SK-N-SH (cell line): ENCODE data around the gene CST11. TPM values are rescaled to one million over a fixed set of nuclear protein-coding genes. Genes with fewer than 3 reads are reported as not detected.

Experiments
- CTCF ChIA-PET: fragments of 300-600, 350-600 bp; formaldehyde crosslinking; extraction: SDS; loops from one replicate; lab custom pipeline; 2021; lab: Yijun Ruan, JAX
- POLR2A ChIA-PET: fragments of 350-600 bp; sonication (Branson Sonifier 250); formaldehyde crosslinking; extraction: SDS; loops from one replicate; lab custom pipeline; 2020; ENCODE audit warnings: antibody characterized with exemption, inconsistent platforms; lab: Yijun Ruan, JAX
- DNase-seq: peaks from one replicate; pipeline ENCODE4 v3.0.0; 2012
- H2AFZ ChIP-seq: fragments of 200-600 bp; sonication (generic); 2 replicates; pipeline ENCODE4 v1.8.1; 2016; ENCODE audit warnings: antibody characterized with exemption, mild to moderate bottlenecking, low read depth
- H3F3A ChIP-seq: fragments of 200-600 bp; sonication (generic); replicated peaks from 2 replicates; pipeline ENCODE3; 2016; ENCODE audit warnings: antibody characterized with exemption, mild to moderate bottlenecking; ENCODE audit not compliant: insufficient read depth
- H3K27ac ChIP-seq, 2 experiments: fragments of 200-500 bp in 1 of 2; fragments of 200-600 bp in 1 of 2; sonication (Bioruptor generic) in 1 of 2; sonication (generic), shearing (Covaris generic) in 1 of 2; 2 replicates each; pipeline versions ENCODE4 v1.5.1 to v1.6.1; 2014 to 2016; ENCODE audit warnings: low read depth in 2 of 2, inconsistent platforms in 1 of 2, low read length in 1 of 2, mild to moderate bottlenecking in 1 of 2, mixed read lengths in 1 of 2
- H3K27me3 ChIP-seq: fragments of 200-600 bp; sonication (generic), shearing (Covaris generic); 2 replicates; pipeline ENCODE4 v1.6.1; 2016; ENCODE audit warnings: mixed run types; ENCODE audit not compliant: insufficient read depth
- H3K36me3 ChIP-seq, 2 experiments: fragments of 200-500 bp in 1 of 2; fragments of 200-600 bp in 1 of 2; sonication (Bioruptor generic) in 1 of 2; sonication (generic) in 1 of 2; replicated peaks in 1 of 2; 2 replicates each; pipeline versions ENCODE3 to v1.5.1; 2014 to 2016; ENCODE audit warnings: low read length in 1 of 2, mild to moderate bottlenecking in 1 of 2; ENCODE audit not compliant: insufficient read depth in 2 of 2, control insufficient read depth in 1 of 2
- H3K4me1 ChIP-seq, 2 experiments: fragments of 200-500 bp in 1 of 2; fragments of 200-600 bp in 1 of 2; sonication (Bioruptor generic) in 1 of 2; sonication (generic), shearing (Covaris generic) in 1 of 2; 2 replicates each; pipeline versions ENCODE4 v1.5.1 to v1.6.1; 2014 to 2016; ENCODE audit warnings: low read depth in 1 of 2, low read length in 1 of 2, mixed run types in 1 of 2; ENCODE audit not compliant: insufficient read depth in 2 of 2, control insufficient read depth in 1 of 2
- H3K4me2 ChIP-seq: fragments of 200-600 bp; sonication (generic), shearing (Covaris generic); 2 replicates; pipeline ENCODE4 v1.6.1; 2017; ENCODE audit warnings: mixed run types
- H3K4me3 ChIP-seq, 2 experiments: fragments of 200-500 bp in 1 of 2; fragments of 200-600 bp in 1 of 2; sonication (Bioruptor generic) in 1 of 2; sonication (generic), shearing (Covaris generic) in 1 of 2; 2 replicates each; pipeline versions ENCODE4 v1.5.1 to v1.8.1; 2014 to 2016; ENCODE audit warnings: low read depth in 2 of 2, inconsistent platforms in 1 of 2, low read length in 1 of 2, mild to moderate bottlenecking in 1 of 2, mixed read lengths in 1 of 2, moderate library complexity in 1 of 2
- H3K79me2 ChIP-seq: fragments of 200-600 bp; sonication (generic); 2 replicates; pipeline ENCODE4 v1.8.1; 2017; ENCODE audit warnings: mild to moderate bottlenecking; ENCODE audit not compliant: insufficient read depth
- H3K9ac ChIP-seq: fragments of 200-600 bp; sonication (generic); 2 replicates; pipeline ENCODE4 v1.6.1; 2017; ENCODE audit warnings: mixed run types
- H3K9me2 ChIP-seq: fragments of 200-600 bp; sonication (generic); 2 replicates; pipeline ENCODE4 v1.6.1; 2017; ENCODE audit warnings: mixed run types
- H3K9me3 ChIP-seq: fragments of 200-600 bp; sonication (generic); 2 replicates; pipeline ENCODE4 v1.6.1; 2017; ENCODE audit warnings: mixed run types, mild to moderate bottlenecking, moderate library complexity
- H4K20me1 ChIP-seq: fragments of 200-600 bp; sonication (generic); 2 replicates; pipeline ENCODE4 v1.6.1; 2017; ENCODE audit warnings: mild to moderate bottlenecking, mixed run types; ENCODE audit not compliant: insufficient read depth
- FOSL2 ChIP-seq: IDR thresholded peaks from 2 replicates; pipeline ENCODE4 v1.4.0; 2012; ENCODE audit warnings: low read depth, mild to moderate bottlenecking, moderate library complexity, borderline replicate concordance
- FOXM1 ChIP-seq: IDR thresholded peaks from 2 replicates; pipeline ENCODE4 v1.4.0; 2012; ENCODE audit warnings: low read depth, mild to moderate bottlenecking
- GABPA ChIP-seq: IDR thresholded peaks from 2 replicates; pipeline ENCODE4 v1.4.0; 2012; ENCODE audit warnings: low read depth, mild to moderate bottlenecking
- GATA2 ChIP-seq: sonication (generic); formaldehyde crosslinking; IDR thresholded peaks from 2 replicates; pipeline ENCODE4 v1.5.0; 2020; ENCODE audit warnings: mild to moderate bottlenecking, missing genetic modification reagents
- JUND ChIP-seq: IDR thresholded peaks from 2 replicates; pipeline ENCODE4 v1.4.0; 2012
- MXI1 ChIP-seq: IDR thresholded peaks from 2 replicates; pipeline ENCODE4 v1.6.1; 2012; ENCODE audit warnings: mild to moderate bottlenecking, low read depth, low read length, improper control_type of control experiment
- NFIC ChIP-seq: IDR thresholded peaks from 2 replicates; pipeline ENCODE4 v1.4.0; 2012; ENCODE audit warnings: borderline replicate concordance
- NRF1 ChIP-seq: IDR thresholded peaks from 2 replicates; pipeline ENCODE4 v1.6.1; 2012; ENCODE audit warnings: low read depth, mild to moderate bottlenecking, low read length
- POLR2AphosphoS5 ChIP-seq: IDR thresholded peaks from 2 replicates; pipeline ENCODE4 v1.6.1; 2012; ENCODE audit warnings: low read depth, low read length
- RFX5 ChIP-seq: IDR thresholded peaks from 2 replicates; pipeline ENCODE4 v1.6.1; 2012; ENCODE audit warnings: mild to moderate bottlenecking, improper control_type of control experiment, low read length
- RXRA ChIP-seq: IDR thresholded peaks from 2 replicates; pipeline ENCODE4 v1.4.0; 2012; ENCODE audit warnings: low read depth, mild to moderate bottlenecking, borderline replicate concordance
- SIN3A ChIP-seq: IDR thresholded peaks from 2 replicates; pipeline ENCODE4 v1.6.1; 2012; ENCODE audit warnings: low read depth, mild to moderate bottlenecking, low read length, moderate library complexity, borderline replicate concordance
- TCF12 ChIP-seq: IDR thresholded peaks from 2 replicates; pipeline ENCODE4 v1.4.0; 2012
- WGBS: methylation state at CpG from one replicate; pipeline ENCODE4 v1.1.6; 2017; ENCODE audit warnings: low lambda C conversion rate; 5-methylcytosine and 5-hydroxymethylcytosine counted together
- polyA plus RNA-seq, 3 experiments: library from polyadenylated mRNA; depleted of rRNA; stranded (reverse); fragments of >200 nt; gene quantifications; 2 replicates each; pipeline ENCODE4 v1.2.3, GENCODE V29; 2012

CST11 gene
- polyA plus RNA-seq, 1 of the 3 experiments (the other 2 are of a cell fraction) = not detected

GRCh38 chr20:23488996-23489395 lies 36.3 kb upstream of the CST11 start:
- Histone ChIP-seq H3K4me2 (no peak overlapping the region), H3K4me1 (no peaks in the 10 kb centered on the region), H4K20me1 (no peaks in the 10 kb centered on the region), H3K4me3 (no peak overlapping the region), H3K36me3 (no peaks in the 10 kb centered on the region), H3K27ac (no peak overlapping the region), H3K79me2 (no peaks in the 10 kb centered on the region), H3K9me3 (no peaks in the 10 kb centered on the region), H3K9me2 (no peaks in the 10 kb centered on the region), H3F3A (no peaks in the 10 kb centered on the region), H2AFZ (no peak overlapping the region), H3K27me3 (no peaks in the 10 kb centered on the region), H3K9ac (no peak overlapping the region)
- no peak for TF ChIP-seq RFX5
- TF ChIP-seq NRF1 = no peak
- no peak for TF ChIP-seq MXI1
- no peak for TF ChIP-seq TCF12
- no peak for TF ChIP-seq GATA2
- no peak for TF ChIP-seq RXRA
- no peak for TF ChIP-seq NFIC
- no peak for TF ChIP-seq POLR2AphosphoS5
- ChIA-PET POLR2A (no interaction called here), CTCF (interaction anchor here (0.9 kb wide), 1 partner anchor 47 kb away, joined by 3 read pairs; no protein-coding TSS in a partner anchor)
- 23% methylated on average over 3 of the region's 3 CpGs for WGBS
- no peak for DNase-seq

GRCh38 chr20:23488470-23488869 lies 35.8 kb upstream of the CST11 start:
- Histone ChIP-seq H3K9me3 (no peaks in the 10 kb centered on the region), H3K27ac (no peak overlapping the region), H3K79me2 (no peaks in the 10 kb centered on the region), H2AFZ (no peak overlapping the region), H3K27me3 (no peaks in the 10 kb centered on the region), H3K4me3 (no peak overlapping the region), H3K4me2 (no peak overlapping the region), H3K9ac (no peak overlapping the region), H3K9me2 (no peaks in the 10 kb centered on the region), H3K4me1 (no peaks in the 10 kb centered on the region), H3K36me3 (no peaks in the 10 kb centered on the region), H3F3A (no peaks in the 10 kb centered on the region), H4K20me1 (no peaks in the 10 kb centered on the region)
- no peak for DNase-seq
- ChIA-PET POLR2A (no interaction called here), CTCF (interaction anchor here (0.9 kb wide), 1 partner anchor 47 kb away, joined by 3 read pairs; no protein-coding TSS in a partner anchor)
- 2% methylated on average over 2 of the region's 2 CpGs for WGBS
- TF ChIP-seq FOSL2 = no peak
- TF ChIP-seq MXI1 = no peak
- no peak for TF ChIP-seq GABPA
- TF ChIP-seq JUND = no peak
- TF ChIP-seq SIN3A = no peak

- H3K27me3 ChIP-seq = no peaks in the 10 kb centered on the region
- 18% methylated on average over 4 of the region's 4 CpGs for WGBS
- no peak overlapping the region for H3K4me3 ChIP-seq
- H2AFZ ChIP-seq = no peak overlapping the region
- H4K20me1 ChIP-seq = no peaks in the 10 kb centered on the region
- H3K4me1 ChIP-seq = no peaks in the 10 kb centered on the region
- H3K36me3 ChIP-seq = no peaks in the 10 kb centered on the region
- TF ChIP-seq FOXM1 (no peak), GABPA (no peak)
- no peaks in the 10 kb centered on the region for H3F3A ChIP-seq
- no peak overlapping the region for H3K27ac ChIP-seq
- H3K9me3 ChIP-seq = no peaks in the 10 kb centered on the region
- POLR2A ChIA-PET = no interaction called here
- CTCF ChIA-PET = no interaction called here
- H3K9me2 ChIP-seq = no peaks in the 10 kb centered on the region
- no peaks in the 10 kb centered on the region for H3K79me2 ChIP-seq
- no peak for DNase-seq
- H3K4me2 ChIP-seq = no peak overlapping the region
- no peak overlapping the region for H3K9ac ChIP-seq
Observed at GRCh38 chr20:23484081-23484480, 31.4 kb upstream of the CST11 start.
